NOMO-1 (cell line): ENCODE measurements around the gene DTWD2.
A peak's percentile ranks its signal among the peaks of the same experiment; 100 is the strongest.
"Not testable (repeated sequence)": the region's sequence is repeated elsewhere in the genome, so short reads cannot be mapped to it uniquely, and the experiment has no call there.

Experiments used
- DNase-seq, 2 experiments: peaks; one replicate each; lab custom pipeline; 2025; ENCODE audit not compliant: unreplicated experiment in 2 of 2; lab: John Stamatoyannopoulos, UW

The DTWD2 gene

GRCh38 chr5:118882666-118883065, 105.7 kb downstream of the DTWD2 start:
- no peak for DNase-seq

GRCh38 chr5:118876852-118877251, 111.5 kb downstream of the DTWD2 start:
- not testable (repeated sequence) for DNase-seq

DNA sequence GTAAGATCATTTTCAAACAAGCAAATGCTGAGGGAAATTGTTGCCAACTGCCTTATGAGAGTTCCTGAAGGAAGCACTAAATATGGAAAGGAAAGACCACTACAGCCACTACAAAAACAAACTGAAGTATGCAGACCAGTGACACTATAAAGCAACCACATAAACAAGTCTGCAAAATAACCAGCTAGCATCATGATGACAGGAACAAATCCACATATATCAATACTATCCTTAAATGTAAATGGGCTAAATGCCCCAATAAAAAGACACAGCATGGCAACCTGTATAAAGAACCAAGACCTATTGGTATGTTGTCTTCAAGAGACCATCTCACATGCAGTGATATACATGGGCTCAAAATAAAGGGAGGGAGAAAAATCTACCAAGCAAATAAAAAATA, 113.2 kb downstream of the DTWD2 start:
- no peak for DNase-seq

- no peak for DNase-seq
Observed at GRCh38 chr5:118873417-118873816, 114.9 kb downstream of the DTWD2 start.

GRCh38 chr5:118863345-118863744, 125.0 kb downstream of the DTWD2 start:
- no peak for DNase-seq

- no peak for DNase-seq
Observed at GRCh38 chr5:118862596-118862995, 125.8 kb downstream of the DTWD2 start.

DNA sequence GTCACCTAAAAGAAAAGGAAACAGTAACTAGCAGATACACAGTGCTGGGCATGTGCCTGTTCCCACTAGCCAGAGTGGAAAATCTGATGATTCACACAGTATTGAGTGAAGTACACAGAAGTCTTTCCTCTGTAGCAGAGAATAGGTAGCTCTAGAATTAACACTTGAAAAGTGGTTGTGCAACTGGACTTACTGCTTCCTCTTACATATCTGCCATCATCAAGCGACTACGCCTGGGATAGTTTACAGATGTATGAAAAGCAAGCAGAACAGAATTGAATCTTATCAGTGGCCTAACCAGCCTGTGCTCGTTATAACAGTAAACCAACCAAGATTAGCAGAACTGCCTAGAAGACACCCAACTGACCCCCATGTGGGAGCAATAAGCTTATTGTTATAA, 130.6 kb downstream of the DTWD2 start:
- DNase-seq: peak; percentile 39 to 93

- DNase-seq: no peak
Observed at GRCh38 chr5:118854819-118855218, 133.5 kb downstream of the DTWD2 start.

GRCh38 chr5:118851785-118852184, 136.6 kb downstream of the DTWD2 start:
- DNase-seq: not testable (repeated sequence)

GRCh38 chr5:118849507-118849906, 138.8 kb downstream of the DTWD2 start:
- not testable (repeated sequence) for DNase-seq

- DNase-seq: no peak
Observed at GRCh38 chr5:118844351-118844750, 144.0 kb downstream of the DTWD2 start.

DNA sequence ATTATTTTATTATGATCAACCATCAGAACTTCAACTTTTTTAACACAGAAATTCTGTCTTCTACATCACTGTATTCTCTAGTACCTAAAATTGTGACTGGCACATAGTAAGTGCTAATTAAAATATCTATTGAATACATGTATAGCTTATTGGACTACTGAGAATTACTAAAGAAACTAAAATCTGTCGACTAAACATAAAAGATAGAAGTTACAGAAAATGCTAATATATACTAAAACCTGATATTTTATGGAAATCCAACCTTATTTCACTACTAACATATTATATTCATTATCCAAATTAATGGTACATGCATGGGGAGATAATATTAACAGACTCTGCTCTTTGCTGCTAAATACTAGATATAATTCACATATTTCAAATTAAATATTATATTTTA, 153.6 kb downstream of the DTWD2 start:
- no peak for DNase-seq

GRCh38 chr5:118832974-118833373, 155.4 kb downstream of the DTWD2 start:
- DNase-seq: no peak

DNA sequence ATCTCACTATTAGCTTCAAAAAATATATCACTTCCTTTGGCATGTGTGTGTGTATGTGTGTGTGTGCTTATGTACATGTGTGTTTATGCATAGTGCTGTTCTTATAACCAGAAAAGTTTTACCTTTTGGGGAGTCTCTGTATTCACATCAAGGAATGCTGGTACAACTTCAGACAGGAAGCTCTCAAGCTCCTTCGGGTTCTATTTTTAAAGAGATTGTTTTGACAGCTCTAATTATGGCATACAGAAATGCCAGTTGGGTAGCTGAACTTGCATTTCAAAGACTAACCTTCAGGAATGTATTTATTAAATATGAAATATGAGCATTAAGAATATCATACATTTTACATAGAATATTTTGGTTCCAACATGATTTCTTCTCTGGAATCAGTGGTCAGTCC, 163.1 kb downstream of the DTWD2 start:
- DNase-seq: no peak

DNA sequence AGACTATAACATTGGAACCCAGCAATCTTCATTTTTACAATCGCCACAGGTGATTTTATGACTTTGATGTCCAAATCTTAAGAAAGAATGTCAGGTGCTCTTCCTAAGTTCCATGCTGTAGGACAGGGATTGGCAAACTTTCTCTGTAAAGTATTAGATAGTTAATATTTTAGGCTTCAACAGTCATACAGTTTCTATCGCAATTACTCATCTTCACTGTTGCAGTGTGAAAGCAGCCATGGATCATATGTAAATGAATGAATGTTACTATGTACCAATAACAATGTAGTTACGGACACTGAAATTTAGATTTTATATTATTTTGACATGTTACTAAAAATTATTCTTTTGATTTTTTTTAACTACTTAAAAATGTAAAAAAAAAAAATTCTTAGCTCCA, 169.7 kb downstream of the DTWD2 start:
- DNase-seq: no peak

- DNase-seq: no peak
Observed at GRCh38 chr5:118808441-118808840, 179.9 kb downstream of the DTWD2 start.

GRCh38 chr5:118806571-118806970, 181.8 kb downstream of the DTWD2 start:
- DNase-seq: no peak

DNA sequence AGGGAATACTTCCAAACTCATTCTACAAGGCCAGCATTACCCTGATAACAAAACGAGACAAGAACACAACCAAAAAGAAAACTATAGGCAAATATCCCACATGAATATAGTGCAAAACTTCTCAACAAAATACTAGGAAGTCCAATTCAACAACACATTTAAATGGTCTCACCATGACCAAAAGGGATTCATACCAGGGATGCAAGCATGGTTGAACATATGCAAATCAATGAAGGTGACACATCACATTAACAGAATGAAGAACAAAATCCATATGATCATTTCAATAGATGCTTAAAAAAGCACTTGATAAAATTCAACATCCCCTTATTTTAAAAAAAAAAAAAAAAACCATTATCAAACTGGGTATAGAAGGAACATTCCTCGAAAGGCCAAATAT, 186.0 kb downstream of the DTWD2 start:
- DNase-seq: no peak

DNA sequence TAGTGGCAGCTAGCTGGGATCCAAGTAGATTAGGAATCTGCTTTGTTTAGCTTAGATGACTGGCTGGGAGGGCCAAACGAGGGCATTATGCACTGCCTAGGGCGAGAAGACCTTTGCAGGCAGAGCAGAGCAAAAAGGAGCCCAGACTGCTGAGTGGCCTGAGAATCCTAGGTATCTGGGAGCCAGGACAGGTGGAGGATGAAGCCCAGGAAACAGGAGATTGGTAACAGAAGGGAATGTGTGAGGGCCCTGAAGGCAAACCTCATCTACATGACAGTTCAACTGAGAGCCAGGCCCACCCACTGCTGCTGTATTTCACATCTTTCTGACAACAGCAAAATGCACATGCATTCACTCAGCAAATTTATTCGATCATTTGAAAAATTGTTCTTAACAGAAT, 192.3 kb downstream of the DTWD2 start:
- no peak for DNase-seq

- DNase-seq: no peak
Observed at GRCh38 chr5:118794281-118794680, 194.1 kb downstream of the DTWD2 start.

DNA sequence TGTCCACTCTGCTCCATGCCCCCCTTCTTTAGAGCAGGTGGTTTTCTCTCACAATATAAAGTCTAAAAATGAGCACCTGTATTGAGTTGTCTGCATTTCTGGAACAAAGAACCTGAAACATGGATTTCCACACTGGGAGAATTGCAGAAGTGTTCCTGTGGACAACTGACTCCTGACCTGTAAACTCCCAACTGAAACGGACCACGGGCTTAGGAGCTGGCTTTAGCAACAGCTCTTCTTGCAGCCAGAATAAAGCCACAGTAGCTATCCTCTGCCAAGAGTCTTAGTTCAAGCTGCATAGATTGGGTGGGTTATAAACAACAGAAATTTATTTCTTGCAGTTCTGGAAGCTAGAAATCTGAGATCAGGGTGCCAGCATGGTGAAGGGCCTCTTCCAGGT, 194.7 kb downstream of the DTWD2 start:
- DNase-seq: no peak

DNA sequence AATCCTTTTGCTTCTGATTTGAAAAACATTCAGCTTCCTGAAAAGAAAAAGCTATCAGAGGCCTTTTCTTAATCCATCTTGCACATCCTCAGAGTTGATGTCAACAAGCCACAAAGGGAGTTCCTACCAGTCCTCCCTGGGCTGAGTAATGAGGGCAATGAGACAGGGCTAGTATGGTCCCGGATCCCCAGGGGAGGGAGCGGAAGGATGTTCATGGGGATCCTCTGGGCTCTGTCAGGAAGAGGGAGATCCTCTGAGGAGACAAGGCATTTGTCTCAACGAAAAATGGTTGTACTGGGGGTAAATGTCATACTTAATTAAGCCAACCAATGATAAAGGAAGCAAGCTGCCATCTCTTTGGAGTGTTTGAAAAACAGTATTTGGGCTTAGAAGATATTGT, 195.3 kb downstream of the DTWD2 start:
- no peak for DNase-seq

DNA sequence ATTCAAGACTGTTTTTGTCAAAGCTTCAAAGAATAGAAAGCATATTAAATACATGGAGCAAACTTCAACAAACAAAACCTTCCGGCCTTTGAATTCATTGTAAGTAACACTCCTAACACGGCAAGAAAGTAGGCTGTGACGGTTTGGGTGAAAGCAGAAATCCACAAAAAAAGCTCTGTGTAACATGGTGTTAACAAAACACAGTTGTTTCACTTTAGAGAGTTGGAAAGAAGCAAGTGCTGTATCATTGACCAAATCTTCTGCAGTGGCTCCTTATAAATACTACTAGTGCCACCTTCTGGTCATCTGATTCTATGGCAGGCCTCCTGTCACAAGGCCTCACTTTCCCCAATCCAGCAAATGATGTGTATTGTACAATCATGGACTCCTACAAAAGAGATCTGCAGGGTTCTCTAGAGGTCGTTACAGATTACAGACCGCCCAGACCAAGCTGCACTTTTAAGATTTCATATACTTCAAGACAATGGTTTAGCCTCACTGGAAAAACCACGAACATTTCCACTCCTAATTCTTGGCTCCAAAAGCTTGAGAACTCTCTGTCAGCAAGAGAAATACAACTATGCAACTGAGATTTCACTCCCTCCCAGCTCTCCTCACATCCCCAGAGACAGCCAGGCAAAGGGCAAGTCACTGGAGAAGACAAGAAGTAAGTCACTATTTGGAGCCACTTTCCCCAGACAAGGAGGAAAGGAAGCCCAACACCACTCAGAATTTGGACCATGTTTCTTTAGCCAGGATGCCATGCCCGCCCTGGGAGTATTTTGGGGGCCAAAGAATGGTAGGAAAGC, 196.2 kb downstream of the DTWD2 start:
- peak; percentile 39 to 69 for DNase-seq
